Breast epithelium (tissue), 3 donors: ENCODE measurements around the gene FARP1.

Experiments
- POLR2A ChIP-seq: fragments of 450-650 bp; IDR thresholded peaks from one replicate; pipeline ENCODE4 v1.6.1; 2016; ENCODE audit warnings: antibody characterized with exemption, mild to moderate bottlenecking, moderate library complexity
- TF ChIP-seq, protein P1 (sequence below), 3 donors: fragments of 450-650 bp; IDR thresholded peaks; one replicate each; pipeline ENCODE4 v1.5.1; 2016 to 2017; ENCODE audit warnings: antibody characterized with exemption in 3 of 3, mild to moderate bottlenecking in 3 of 3, moderate library complexity in 3 of 3

DNA sequence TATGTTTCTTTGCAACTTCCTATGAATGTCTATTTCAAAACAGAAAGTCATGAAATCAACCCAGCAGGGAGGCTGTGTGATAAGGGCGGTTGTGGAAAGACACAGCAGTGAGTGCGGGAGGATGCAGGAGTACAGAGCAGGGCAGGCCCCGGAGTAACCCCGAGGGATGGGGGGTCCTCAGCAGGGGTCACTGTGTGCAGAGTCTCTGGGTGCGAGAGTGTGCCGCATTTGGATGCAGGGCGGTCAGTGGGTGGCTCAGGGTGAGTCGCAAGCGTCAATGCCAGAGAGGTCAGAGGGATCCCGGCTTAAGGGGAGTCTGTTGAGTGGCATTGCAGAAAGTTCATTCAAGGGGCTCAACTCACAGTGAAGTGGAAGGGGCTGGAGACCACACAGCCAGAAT, 286.2 kb downstream of the FARP1 start:
- TF ChIP-seq, protein P1, sequence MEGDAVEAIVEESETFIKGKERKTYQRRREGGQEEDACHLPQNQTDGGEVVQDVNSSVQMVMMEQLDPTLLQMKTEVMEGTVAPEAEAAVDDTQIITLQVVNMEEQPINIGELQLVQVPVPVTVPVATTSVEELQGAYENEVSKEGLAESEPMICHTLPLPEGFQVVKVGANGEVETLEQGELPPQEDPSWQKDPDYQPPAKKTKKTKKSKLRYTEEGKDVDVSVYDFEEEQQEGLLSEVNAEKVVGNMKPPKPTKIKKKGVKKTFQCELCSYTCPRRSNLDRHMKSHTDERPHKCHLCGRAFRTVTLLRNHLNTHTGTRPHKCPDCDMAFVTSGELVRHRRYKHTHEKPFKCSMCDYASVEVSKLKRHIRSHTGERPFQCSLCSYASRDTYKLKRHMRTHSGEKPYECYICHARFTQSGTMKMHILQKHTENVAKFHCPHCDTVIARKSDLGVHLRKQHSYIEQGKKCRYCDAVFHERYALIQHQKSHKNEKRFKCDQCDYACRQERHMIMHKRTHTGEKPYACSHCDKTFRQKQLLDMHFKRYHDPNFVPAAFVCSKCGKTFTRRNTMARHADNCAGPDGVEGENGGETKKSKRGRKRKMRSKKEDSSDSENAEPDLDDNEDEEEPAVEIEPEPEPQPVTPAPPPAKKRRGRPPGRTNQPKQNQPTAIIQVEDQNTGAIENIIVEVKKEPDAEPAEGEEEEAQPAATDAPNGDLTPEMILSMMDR (IDR thresholded peaks at IDR 0.05) = no peak
- TF ChIP-seq POLR2A = no peak
